Fibroblast of the aortic adventitia (primary cell): Measurements from ENCODE around the gene KDM7A. TPM values are rescaled to one million over a fixed set of nuclear protein-coding genes. Genes with fewer than 3 reads are reported as not detected.
"Not testable (repeated sequence)": the region's sequence is repeated elsewhere in the genome, so short reads cannot be mapped to it uniquely, and the experiment has no call there.

ENCODE experiments used
- DNase-seq: peaks from one replicate; pipeline ENCODE4 v3.0.0-alpha.2; 2010; ENCODE audit warnings: low read depth
- H3K4me3 ChIP-seq: 2 replicates; pipeline ENCODE4 v1.5.1; 2011; ENCODE audit warnings: low read depth, mild to moderate bottlenecking, control low read depth, low read length, moderate library complexity
- total RNA-seq: library from RNA; depleted of rRNA; stranded (reverse); fragments of >200 nt; gene quantifications from 2 replicates; pipeline ENCODE4 v1.2.3, GENCODE V29; 2012; ENCODE audit warnings: low replicate concordance
- TF ChIP-seq, protein P1 (sequence below): IDR thresholded peaks from 2 replicates; pipeline ENCODE4 v1.5.1; 2011; ENCODE audit warnings: mild to moderate bottlenecking, low read length, control low read depth, inconsistent platforms; ENCODE audit not compliant: insufficient read depth

KDM7A gene
- total RNA-seq, 1 donor: 6.6 TPM

DNA sequence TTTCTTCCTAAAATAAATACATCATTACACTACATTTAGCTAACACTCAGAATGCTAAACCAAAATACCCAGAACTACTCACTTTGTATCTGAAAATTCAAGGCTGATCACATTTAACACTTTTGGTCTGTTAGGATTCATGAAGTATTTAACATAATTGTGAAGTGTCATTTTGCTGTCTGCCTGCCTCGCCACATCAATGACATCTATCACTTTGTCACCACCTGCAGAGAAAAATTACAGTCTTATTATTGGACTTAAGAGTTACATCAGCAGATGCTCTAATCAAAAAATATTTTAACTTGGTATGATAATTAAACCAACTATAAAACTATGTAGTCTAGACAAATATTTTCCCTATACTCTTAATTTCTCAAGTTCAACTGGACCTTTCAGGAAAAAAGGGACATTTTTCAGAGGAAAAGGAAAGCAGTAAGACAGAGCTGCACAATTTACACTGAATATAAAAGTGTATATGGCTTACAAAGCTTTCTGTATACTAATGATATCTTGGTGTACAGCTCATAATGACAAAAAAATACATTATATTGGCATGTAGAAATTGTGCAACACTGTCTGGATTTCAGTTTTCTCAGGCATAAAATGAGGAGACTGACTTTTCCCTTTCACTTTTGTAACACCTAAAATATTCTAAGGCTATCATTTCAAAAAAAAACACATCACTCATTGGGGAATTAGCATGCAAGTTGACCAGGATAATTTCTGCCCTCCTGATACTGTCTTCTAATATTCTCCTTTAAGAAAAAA is 49.2 kb downstream of the KDM7A start:
- DNase-seq: no peak
- H3K4me3 ChIP-seq: no peak overlapping the region
- TF ChIP-seq, protein P1, sequence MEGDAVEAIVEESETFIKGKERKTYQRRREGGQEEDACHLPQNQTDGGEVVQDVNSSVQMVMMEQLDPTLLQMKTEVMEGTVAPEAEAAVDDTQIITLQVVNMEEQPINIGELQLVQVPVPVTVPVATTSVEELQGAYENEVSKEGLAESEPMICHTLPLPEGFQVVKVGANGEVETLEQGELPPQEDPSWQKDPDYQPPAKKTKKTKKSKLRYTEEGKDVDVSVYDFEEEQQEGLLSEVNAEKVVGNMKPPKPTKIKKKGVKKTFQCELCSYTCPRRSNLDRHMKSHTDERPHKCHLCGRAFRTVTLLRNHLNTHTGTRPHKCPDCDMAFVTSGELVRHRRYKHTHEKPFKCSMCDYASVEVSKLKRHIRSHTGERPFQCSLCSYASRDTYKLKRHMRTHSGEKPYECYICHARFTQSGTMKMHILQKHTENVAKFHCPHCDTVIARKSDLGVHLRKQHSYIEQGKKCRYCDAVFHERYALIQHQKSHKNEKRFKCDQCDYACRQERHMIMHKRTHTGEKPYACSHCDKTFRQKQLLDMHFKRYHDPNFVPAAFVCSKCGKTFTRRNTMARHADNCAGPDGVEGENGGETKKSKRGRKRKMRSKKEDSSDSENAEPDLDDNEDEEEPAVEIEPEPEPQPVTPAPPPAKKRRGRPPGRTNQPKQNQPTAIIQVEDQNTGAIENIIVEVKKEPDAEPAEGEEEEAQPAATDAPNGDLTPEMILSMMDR: no peak

DNA sequence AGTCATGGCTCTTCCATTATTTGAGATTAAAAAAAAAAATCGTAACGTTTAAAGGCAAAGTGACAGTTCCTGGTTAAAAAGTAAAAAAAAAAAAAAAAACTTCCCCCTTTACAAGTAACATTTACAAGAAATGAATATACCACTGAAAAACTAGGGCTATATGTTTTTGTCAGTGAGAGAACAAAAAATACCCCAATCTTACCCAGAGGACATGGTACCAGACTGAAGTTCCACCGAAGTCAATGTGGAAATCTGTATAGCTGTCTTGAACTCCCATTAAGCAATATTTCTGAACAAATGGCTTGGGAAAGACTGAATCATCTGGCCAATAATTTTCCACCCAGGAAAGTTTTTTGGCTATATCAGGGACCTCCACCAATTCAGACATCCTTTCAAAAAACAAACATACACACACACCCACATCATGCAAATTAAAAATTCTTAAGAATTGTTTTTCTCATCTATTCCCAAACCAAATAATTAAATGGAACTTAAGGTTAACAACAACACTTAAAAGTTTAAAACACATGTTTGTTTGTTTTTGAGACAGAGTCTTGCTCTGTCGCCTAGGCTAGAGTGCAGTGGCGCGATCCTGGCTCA is 50.2 kb downstream of the KDM7A start:
- TF ChIP-seq, protein P1: no peak

DNA sequence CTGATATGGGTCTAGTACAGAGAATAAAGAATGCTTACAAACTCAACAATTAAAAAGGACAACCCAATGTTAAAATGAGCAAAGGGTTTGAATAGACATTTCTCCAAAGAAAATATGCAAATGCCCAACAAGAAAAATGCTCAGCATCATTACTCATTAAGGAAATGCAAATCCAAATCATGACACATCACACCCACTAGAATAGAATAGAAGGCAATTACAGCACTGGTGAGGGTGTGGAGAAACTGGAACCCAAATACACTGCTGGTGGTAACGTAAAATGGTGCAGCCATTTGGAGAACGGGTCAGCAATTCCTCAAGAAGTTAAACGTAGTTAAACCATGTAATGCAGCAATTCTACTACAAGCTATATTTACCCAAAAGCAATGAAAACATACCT is 53.8 kb downstream of the KDM7A start:
- no peak for DNase-seq
- H3K4me3 ChIP-seq: no peak overlapping the region
- TF ChIP-seq, protein P1: no peak

More for the DNA sequence above, 50.2 kb downstream of the KDM7A start:
- no peak overlapping the region for H3K4me3 ChIP-seq
- DNase-seq: no peak

DNA sequence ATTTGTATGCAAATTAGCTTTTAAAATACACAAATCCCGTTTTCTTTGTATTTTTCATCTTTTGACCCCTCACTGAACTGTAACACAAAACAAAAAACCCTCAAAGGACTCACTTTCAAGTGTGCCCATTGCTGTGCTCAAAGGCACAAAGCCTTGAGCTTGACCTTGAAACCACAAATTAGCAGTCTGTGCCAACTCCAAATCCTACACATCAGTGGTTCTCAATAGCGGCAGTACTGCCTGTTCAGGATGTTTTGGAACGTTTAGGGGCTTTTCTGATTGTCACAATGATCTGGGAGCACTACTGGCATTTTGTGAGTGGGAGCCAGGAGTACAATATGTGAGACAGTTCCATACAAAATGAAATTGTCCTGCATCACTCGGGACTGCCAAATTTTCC is 55.5 kb downstream of the KDM7A start:
- no peak for DNase-seq
- no peak overlapping the region for H3K4me3 ChIP-seq
- TF ChIP-seq, protein P1: no peak

DNA sequence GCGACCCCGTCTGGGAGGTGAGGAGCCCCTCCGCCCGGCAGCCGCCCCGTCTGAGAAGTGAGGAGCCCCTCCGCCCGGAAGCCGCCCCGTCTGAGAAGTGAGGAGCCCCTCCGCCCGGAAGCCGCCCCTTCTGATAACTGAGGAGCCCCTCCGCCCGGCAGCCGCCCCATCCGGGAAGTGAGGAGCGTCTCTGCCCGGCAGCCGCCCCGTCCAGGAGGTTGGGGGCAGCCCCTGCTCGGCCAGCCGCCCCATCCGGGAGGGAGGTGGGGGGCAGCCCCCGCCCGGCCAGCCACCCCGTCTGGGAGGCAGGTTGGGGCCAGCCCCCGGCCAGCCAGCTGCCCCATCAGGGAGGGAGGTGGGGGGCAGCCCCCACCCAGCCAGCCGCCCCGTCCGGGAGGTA is 62.0 kb downstream of the KDM7A start:
- not testable (repeated sequence) for H3K4me3 ChIP-seq, DNase-seq

DNA sequence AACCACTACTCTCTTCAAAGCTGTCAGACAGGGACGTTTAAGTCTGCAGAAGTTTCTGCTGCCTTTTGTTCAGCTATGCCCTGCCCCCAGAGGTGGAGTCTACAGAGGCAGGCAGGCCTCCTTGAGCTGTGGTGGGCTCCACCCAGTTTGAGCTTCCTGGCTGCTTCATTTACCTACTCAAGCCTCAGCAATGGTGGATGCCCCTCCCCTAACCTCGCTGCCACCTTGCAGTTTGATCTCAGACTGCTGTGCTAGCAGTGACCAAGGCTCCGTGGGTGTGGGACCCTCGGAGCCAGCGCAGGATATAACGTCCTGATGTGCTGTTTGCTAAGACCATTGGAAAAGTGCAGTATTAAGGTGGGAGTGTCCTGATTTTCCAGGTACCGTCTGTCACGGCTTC is 68.0 kb downstream of the KDM7A start:
- H3K4me3 ChIP-seq, DNase-seq: not testable (repeated sequence)

DNA sequence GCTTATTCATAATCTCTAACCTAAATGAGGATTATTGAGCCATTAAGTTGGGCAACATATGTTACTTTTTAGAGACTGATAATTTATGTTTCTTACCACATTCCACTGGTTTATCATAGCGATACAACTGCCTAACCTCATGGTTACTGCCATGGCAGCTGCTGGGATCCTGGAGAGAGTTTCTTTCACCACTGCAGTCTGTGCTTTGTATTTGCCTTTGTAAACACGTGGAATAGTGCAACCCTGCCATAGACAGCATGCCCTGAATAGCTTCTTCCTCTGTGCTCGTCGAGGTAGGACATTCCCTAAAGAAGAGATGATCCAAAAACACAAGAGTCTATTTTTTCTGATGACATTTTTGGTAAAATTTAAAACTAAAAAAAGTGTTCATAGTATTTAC is 80.3 kb downstream of the KDM7A start:
- TF ChIP-seq, protein P1: no peak
- no peak overlapping the region for H3K4me3 ChIP-seq
- DNase-seq: no peak

DNA sequence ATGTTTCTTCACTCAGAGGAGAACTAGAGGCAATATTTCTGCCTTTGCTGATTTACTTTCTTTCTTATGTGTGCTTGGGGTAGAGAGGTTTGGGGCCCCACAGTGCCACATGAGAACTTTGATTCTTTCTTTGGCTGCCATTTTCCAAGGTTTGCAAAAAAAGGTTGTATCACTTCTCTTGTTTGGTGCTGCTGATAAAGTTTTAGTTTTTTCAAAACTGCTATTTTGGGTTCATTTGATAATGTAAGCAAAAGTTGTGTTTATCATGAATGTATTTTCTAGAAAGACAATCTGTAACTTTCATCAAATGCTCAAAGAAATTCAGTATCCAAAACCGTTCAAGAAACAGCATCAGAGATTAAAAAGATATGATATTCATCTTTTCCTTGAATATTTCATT is 83.4 kb downstream of the KDM7A start:
- TF ChIP-seq, protein P1: no peak
- H3K4me3 ChIP-seq: no peak overlapping the region
- DNase-seq: no peak
